K562 (cell line): ENCODE measurements around the gene TSPOAP1. TPM values are rescaled to one million over a fixed set of nuclear protein-coding genes. Genes with fewer than 3 reads are reported as not detected.
A peak's percentile ranks its signal among the peaks of the same experiment; 100 is the strongest.

Experiments
- CBX1 ChIP-seq: sonication (generic); IDR thresholded peaks from 2 replicates; pipeline ENCODE4 v1.6.1; 2016; ENCODE audit warnings: antibody characterized with exemption, low read depth, mild to moderate bottlenecking
- CBX3 ChIP-seq, 2 experiments: IDR thresholded peaks; 1 replicate in 1 of 2; 2 replicates in 1 of 2; pipeline ENCODE4 v1.6.1; 2012; ENCODE audit warnings: inconsistent platforms in 2 of 2, low read length in 2 of 2, borderline replicate concordance in 1 of 2, control low read depth in 1 of 2
- CREM ChIP-seq: IDR thresholded peaks from 2 replicates; pipeline ENCODE4 v1.6.1; 2014; ENCODE audit warnings: antibody characterized with exemption, low read depth
- DLX4 ChIP-seq: fragments of 250-450 bp; sonication (Bioruptor Pico); IDR thresholded peaks from 2 replicates; pipeline ENCODE4 v1.6.1; 2021; ENCODE audit warnings: mild to moderate bottlenecking
- GABPB2 ChIP-seq: fragments of 250-450 bp; sonication (Bioruptor Pico); conservative IDR thresholded peaks from 2 replicates; pipeline ENCODE4 v1.5.1; 2021; ENCODE audit warnings: mild to moderate bottlenecking
- GATAD2A ChIP-seq: fragments of 450-650 bp; IDR thresholded peaks from 2 replicates; pipeline ENCODE4 v1.6.1; 2017
- HNRNPUL1 ChIP-seq: fragments of 200-400 bp; formaldehyde crosslinking; IDR thresholded peaks from 2 replicates; pipeline ENCODE4 v1.6.1; 2017; ENCODE audit warnings: low read length
- KLF10 ChIP-seq: fragments of 250-450 bp; sonication (Bioruptor Pico); IDR thresholded peaks from 2 replicates; pipeline ENCODE4 v1.6.1; 2021; ENCODE audit warnings: matching md5 sums
- MIER1 ChIP-seq: fragments of 450-650 bp; IDR thresholded peaks from 2 replicates; pipeline ENCODE4 v1.6.1; 2016; ENCODE audit warnings: antibody characterized with exemption, mild to moderate bottlenecking, low read depth
- MXD1 ChIP-seq: fragments of 250-450 bp; sonication (Bioruptor Pico); IDR thresholded peaks from 2 replicates; pipeline ENCODE4 v1.8.0; 2021; ENCODE audit warnings: borderline replicate concordance, mild to moderate bottlenecking, moderate library complexity; ENCODE audit not compliant: poor library complexity, severe bottlenecking
- NR2F6 ChIP-seq: fragments of 450-650 bp; formaldehyde crosslinking; IDR thresholded peaks from 2 replicates; pipeline ENCODE4 v1.4.0; 2020; ENCODE audit warnings: mild to moderate bottlenecking
- NRF1 ChIP-seq, 2 experiments: fragments of 450-650 bp; IDR thresholded peaks in 1 of 2; conservative IDR thresholded peaks in 1 of 2; 2 replicates each; pipeline ENCODE4 v1.6.1; 2014; ENCODE audit warnings: mild to moderate bottlenecking in 2 of 2
- PTTG1 ChIP-seq: fragments of 450-650 bp; IDR thresholded peaks from 2 replicates; pipeline ENCODE4 v1.6.1; 2016; ENCODE audit warnings: low read depth, mild to moderate bottlenecking, missing genetic modification characterization, missing compliant biosample characterization
- RBM25 ChIP-seq: fragments of 200-400 bp; formaldehyde crosslinking; IDR thresholded peaks from 2 replicates; pipeline ENCODE4 v1.6.1; 2018; ENCODE audit warnings: low read length, low read depth, moderate library complexity; ENCODE audit not compliant: severe bottlenecking
- TAF9B ChIP-seq: fragments of 450-650 bp; IDR thresholded peaks from 2 replicates; pipeline ENCODE4 v1.6.1; 2018; ENCODE audit warnings: mild to moderate bottlenecking; ENCODE audit not compliant: partially characterized antibody
- TEAD1 ChIP-seq, 2 experiments: fragments of 450-650 bp in 1 of 2; sonication (generic) in 1 of 2; formaldehyde crosslinking; IDR thresholded peaks; 2 replicates each; pipeline versions ENCODE4 v1.4.0 to v1.8.0; 2020 to 2022; ENCODE audit warnings: mild to moderate bottlenecking in 2 of 2, missing genetic modification reagents in 1 of 2
- YY1 ChIP-seq, 3 experiments: IDR thresholded peaks; 2 replicates each; pipeline ENCODE4 v1.6.1; 2011; ENCODE audit warnings: low read length in 2 of 3, mild to moderate bottlenecking in 2 of 3, moderate library complexity in 2 of 3, borderline replicate concordance in 1 of 3, control low read depth in 1 of 3, low read depth in 1 of 3; ENCODE audit not compliant: insufficient read depth in 3 of 3, insufficient replicate concordance in 2 of 3, control insufficient read depth in 1 of 3, insufficient read length in 1 of 3; ENCODE audit errors: extremely low read depth in 1 of 3
- ZNF212 ChIP-seq: fragments of 450-650 bp; formaldehyde crosslinking; IDR thresholded peaks from 2 replicates; pipeline ENCODE4 v1.4.0; 2020; ENCODE audit warnings: mild to moderate bottlenecking
- ZNF445 ChIP-seq: fragments of 250-450 bp; sonication (Bioruptor Pico); IDR thresholded peaks from 2 replicates; pipeline ENCODE4 v1.4.0; 2020; ENCODE audit warnings: low read depth, mild to moderate bottlenecking, moderate library complexity
- ZNF57 ChIP-seq: fragments of 450-650 bp; formaldehyde crosslinking; IDR thresholded peaks from 2 replicates; pipeline ENCODE4 v1.4.0; 2020; ENCODE audit warnings: mild to moderate bottlenecking, moderate library complexity
- ZNF740 ChIP-seq, 3 experiments: fragments of 200-800 bp in 1 of 3; sonication (Bioruptor generic) in 1 of 3; sonication (generic) in 1 of 3; formaldehyde crosslinking in 1 of 3; IDR thresholded peaks; 2 replicates each; pipeline versions ENCODE4 v1.6.1 to v1.8.0; 2016 to 2022; ENCODE audit warnings: mild to moderate bottlenecking in 2 of 3, missing compliant biosample characterization in 2 of 3, missing genetic modification characterization in 2 of 3, missing genetic modification reagents in 1 of 3
- ZNF830 ChIP-seq: fragments of 250-450 bp; sonication (Bioruptor Pico); IDR thresholded peaks from 2 replicates; pipeline ENCODE4 v1.5.0; 2021; ENCODE audit warnings: mild to moderate bottlenecking
- polyA plus RNA-seq, 8 experiments: library from polyadenylated mRNA; depleted of rRNA in 4 of 8; stranded (reverse) in 5 of 8; unstranded in 3 of 8; fragments of >200 nt; fragmentation: Nextera tagmentation in 2 of 8; fragmentation: Illumina TruSeq in 1 of 8; extraction: Ambion mirVana in 2 of 8; extraction: Trizol in 1 of 8; gene quantifications; 2 replicates each; pipeline versions ENCODE4 v1.2.1 to v1.2.3, GENCODE V29; 2011 to 2014; ENCODE audit warnings: inconsistent platforms in 1 of 8, missing spikeins in 1 of 8
- total RNA-seq, 7 experiments: library from RNA; depleted of rRNA in 6 of 7; stranded (reverse); fragments of >200 nt in 6 of 7; fragmentation: Illumina TruSeq in 2 of 7; extraction: Trizol in 2 of 7; gene quantifications; 2 replicates each; pipeline versions ENCODE4 v1.2.1 to v1.2.3, GENCODE V29; 2011 to 2021; ENCODE audit warnings: low replicate concordance in 1 of 7
- TF ChIP-seq, protein P1 (sequence below): fragments of 250-450 bp; sonication (Bioruptor Pico); IDR thresholded peaks from 2 replicates; pipeline ENCODE4 v1.9.0; 2021; ENCODE audit warnings: mild to moderate bottlenecking

TSPOAP1 gene
- total and polyA plus RNA-seq, 9 of the 15 experiments (the other 6 are each of a cell fraction or from before 2014, with no cell fraction given): 0.87 to 3.9 (median 1.8) TPM; not detected in 2

- no peak; the same call in 1 of the 2 replicates for TF ChIP-seq ZNF57 (CRISPR knock-in tag)
- TF ChIP-seq PTTG1 (tag): no peak
- no peak for TF ChIP-seq MIER1
- peak; percentile 57 for TF ChIP-seq CREM
- peak; percentile 35 for TF ChIP-seq MXD1 (CRISPR knock-in tag)
- no peak; the same call in 1 of the 2 replicates for TF ChIP-seq ZNF445
- peak; percentile 93 for TF ChIP-seq TAF9B
- no peak; a peak in 1 of 3 replicates for TF ChIP-seq CBX3 (IDR thresholded peaks at IDR 0.05; ENCODE audit: borderline replicate concordance in 1 of 2, low read length in 2 of 2)
- no peak for TF ChIP-seq KLF10 (CRISPR knock-in tag)
- TF ChIP-seq ZNF830 (CRISPR knock-in tag): 0 out of 2 replicates have a peak, but pooled peaks have one; percentile 88
- TF ChIP-seq NR2F6 (CRISPR knock-in tag): no peak
- no peak for TF ChIP-seq GABPB2
- TF ChIP-seq HNRNPUL1: peak; percentile 92
- TF ChIP-seq TEAD1 (CRISPR knock-in tag; IDR thresholded peaks at IDR 0.05): peak in 1 of 2 experiments; percentile 67; a peak in 2 of 4 replicates
- TF ChIP-seq RBM25: no peak
- TF ChIP-seq DLX4 (CRISPR knock-in tag): 0 out of 2 replicates have a peak, but pooled peaks have one; percentile 43
- TF ChIP-seq, protein P1, sequence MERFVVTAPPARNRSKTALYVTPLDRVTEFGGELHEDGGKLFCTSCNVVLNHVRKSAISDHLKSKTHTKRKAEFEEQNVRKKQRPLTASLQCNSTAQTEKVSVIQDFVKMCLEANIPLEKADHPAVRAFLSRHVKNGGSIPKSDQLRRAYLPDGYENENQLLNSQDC (CRISPR knock-in tag): peak; percentile 85; the same call in 1 of the 2 replicates
- no peak for TF ChIP-seq GATAD2A
- TF ChIP-seq YY1 (IDR thresholded peaks at IDR 0.05; ENCODE audit: borderline replicate concordance in 1 of 3, control insufficient read depth in 1 of 3, extremely low read depth in 1 of 3, insufficient read depth in 3 of 3, insufficient read length in 1 of 3, insufficient replicate concordance in 2 of 3, low read depth in 1 of 3, low read length in 2 of 3): peak; percentile 48 to 75 (median 56)
- TF ChIP-seq NRF1 (conservative IDR thresholded peaks at IDR 0.05 in 1 of 2, IDR thresholded peaks at IDR 0.05 in 1 of 2): no peak; a peak in 1 of 4 replicates
- peak; percentile 99 for TF ChIP-seq CBX1
- TF ChIP-seq ZNF212 (CRISPR knock-in tag): peak; percentile 28; the same call in 1 of the 2 replicates
- peak; percentile 79; the same call in 1 of the 2 replicates for TF ChIP-seq ZNF740 (CRISPR knock-in tag; IDR thresholded peaks at IDR 0.05)
- no peak for TF ChIP-seq ZNF740 (tag; IDR thresholded peaks at IDR 0.05)
These were observed 3.5 kb upstream of the TSPOAP1 start (continued) for GRCh38 chr17:58331815-58332777.
